Activated T-cell treated with anti-CD3 and anti-CD28 coated beads, Interleukin-2, amount 50 U/mL, for 24 hours (primary cell): ENCODE data around the gene NBEA.

ENCODE experiments used
- DNase-seq: peaks from one replicate; pipeline ENCODE4 v3.0.0-alpha.2; 2020
- H3K27ac Mint-ChIP-seq: 2 replicates; pipeline ENCODE4 v1.8.0; 2020; ENCODE audit warnings: mild to moderate bottlenecking, mixed read lengths
- H3K27me3 Mint-ChIP-seq: 2 replicates; pipeline ENCODE4 v1.8.0; 2020; ENCODE audit warnings: mixed read lengths
- H3K36me3 Mint-ChIP-seq: 2 replicates; pipeline ENCODE4 v1.8.0; 2020; ENCODE audit warnings: low read depth, mixed read lengths
- H3K4me1 Mint-ChIP-seq: 2 replicates; pipeline ENCODE4 v1.8.0; 2020; ENCODE audit warnings: low read depth, mixed read lengths
- H3K4me3 Mint-ChIP-seq: 2 replicates; pipeline ENCODE4 v1.8.0; 2020; ENCODE audit warnings: mild to moderate bottlenecking, moderate library complexity, mixed read lengths
- H3K9me3 Mint-ChIP-seq: 2 replicates; pipeline ENCODE4 v1.8.0; 2020; ENCODE audit warnings: mixed read lengths

Gene NBEA

DNA sequence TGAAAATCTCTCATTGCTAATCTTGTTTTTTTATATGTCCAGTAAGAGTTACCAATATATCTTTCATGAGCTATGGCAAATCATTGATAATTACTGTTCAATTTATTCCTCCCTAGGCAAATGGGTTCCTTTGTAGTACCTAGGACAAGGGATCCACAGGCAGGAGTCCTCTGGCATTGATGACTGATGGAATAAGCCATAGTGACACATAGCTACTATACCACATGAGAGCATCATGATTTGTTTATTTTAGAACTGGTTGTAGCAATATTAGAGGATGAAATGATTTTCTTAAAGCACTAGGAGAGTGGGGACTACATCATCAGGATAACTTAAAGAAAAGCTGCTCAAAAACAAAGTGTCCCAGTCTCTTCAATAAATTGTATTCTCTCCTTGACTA is 556.2 kb downstream of the NBEA start:
- Mint-ChIP-seq H3K9me3 (peaks cover 2% of the 10 kb centered on the region), H3K27ac (no peak overlapping the region)

DNA sequence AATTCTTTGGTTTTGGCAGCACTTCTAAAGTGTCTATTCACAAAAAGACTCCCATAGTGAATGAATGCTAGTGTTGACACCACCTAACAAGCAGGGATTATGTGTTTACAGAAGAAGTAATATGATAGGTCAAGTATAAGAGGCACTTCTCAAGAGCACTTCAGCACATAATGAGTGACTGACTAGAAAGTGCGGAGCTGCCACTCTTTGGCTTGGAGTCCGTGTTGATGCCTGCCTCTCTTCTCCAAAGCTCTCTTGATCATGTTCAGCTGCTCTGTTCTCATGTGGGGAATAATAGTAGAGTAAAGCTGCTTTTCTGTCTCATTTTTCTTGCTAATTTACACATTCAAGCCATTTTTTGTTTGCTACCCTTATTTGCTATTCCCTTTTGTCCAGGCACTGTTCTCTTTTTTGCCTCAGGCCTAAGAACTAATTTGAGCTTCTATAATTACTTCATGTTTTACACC is 557.2 kb downstream of the NBEA start:
- H3K4me3 Mint-ChIP-seq: no peak overlapping the region
- H3K27ac Mint-ChIP-seq: no peak overlapping the region
- no peaks in the 10 kb centered on the region for H3K36me3 Mint-ChIP-seq
- no peaks in the 10 kb centered on the region for H3K4me1 Mint-ChIP-seq
- H3K27me3 Mint-ChIP-seq: no peaks in the 10 kb centered on the region
- DNase-seq: no peak
- peaks cover 2% of the 10 kb centered on the region for H3K9me3 Mint-ChIP-seq

More for the DNA sequence above, 556.2 kb downstream of the NBEA start:
- H3K36me3 Mint-ChIP-seq: no peaks in the 10 kb centered on the region
- no peak for DNase-seq
- no peaks in the 10 kb centered on the region for H3K4me1 Mint-ChIP-seq
- H3K27me3 Mint-ChIP-seq: no peaks in the 10 kb centered on the region
- no peak overlapping the region for H3K4me3 Mint-ChIP-seq

DNA sequence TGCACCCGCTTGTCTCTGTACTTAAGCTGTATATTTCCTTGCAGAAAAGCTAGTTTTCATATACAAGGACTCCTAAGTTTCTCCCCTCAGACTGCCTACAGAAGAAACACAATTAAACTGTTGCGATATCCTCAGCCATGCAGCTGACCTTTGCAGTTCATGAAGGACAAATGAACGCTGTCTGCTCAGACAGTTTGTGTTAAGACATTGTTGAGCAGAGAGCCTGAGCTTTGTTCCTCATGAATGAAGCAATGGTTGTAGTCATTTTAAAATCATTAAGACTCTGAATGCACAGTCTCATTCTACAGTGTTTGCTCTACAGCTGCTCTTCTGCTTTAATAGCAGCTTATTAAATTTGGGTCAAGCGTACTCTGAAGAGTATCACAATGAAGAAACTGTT is 557.6 kb downstream of the NBEA start:
- no peak overlapping the region for H3K27ac Mint-ChIP-seq
- no peaks in the 10 kb centered on the region for H3K4me1 Mint-ChIP-seq
- no peak overlapping the region for H3K4me3 Mint-ChIP-seq
- DNase-seq: no peak
- no peaks in the 10 kb centered on the region for H3K36me3 Mint-ChIP-seq
- no peaks in the 10 kb centered on the region for H3K27me3 Mint-ChIP-seq
- H3K9me3 Mint-ChIP-seq: peaks cover 2% of the 10 kb centered on the region

DNA sequence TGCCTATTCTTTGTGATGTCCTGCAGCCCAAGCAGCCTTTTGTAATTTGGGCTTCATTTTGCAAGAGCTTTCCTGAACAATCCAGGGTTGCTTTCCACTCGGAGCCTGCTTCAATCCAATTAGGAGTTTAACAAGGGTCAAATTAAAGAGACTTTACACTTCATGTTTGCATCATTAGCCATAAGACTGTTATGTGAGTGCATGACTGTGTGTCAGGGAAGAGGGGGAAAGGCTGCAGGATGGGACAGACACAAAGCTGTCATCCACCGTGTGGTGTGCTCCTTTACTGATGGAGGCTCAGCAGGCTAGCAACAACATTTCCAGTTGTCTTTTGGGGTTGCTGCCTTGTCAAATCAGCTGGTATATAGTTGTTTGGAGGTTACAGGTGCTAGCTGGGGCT is 558.1 kb downstream of the NBEA start:
- Mint-ChIP-seq H3K4me1 (no peaks in the 10 kb centered on the region), H3K4me3 (no peak overlapping the region), H3K27ac (no peak overlapping the region), H3K9me3 (peaks cover 2% of the 10 kb centered on the region), H3K36me3 (no peaks in the 10 kb centered on the region), H3K27me3 (no peaks in the 10 kb centered on the region)
- DNase-seq: no peak

DNA sequence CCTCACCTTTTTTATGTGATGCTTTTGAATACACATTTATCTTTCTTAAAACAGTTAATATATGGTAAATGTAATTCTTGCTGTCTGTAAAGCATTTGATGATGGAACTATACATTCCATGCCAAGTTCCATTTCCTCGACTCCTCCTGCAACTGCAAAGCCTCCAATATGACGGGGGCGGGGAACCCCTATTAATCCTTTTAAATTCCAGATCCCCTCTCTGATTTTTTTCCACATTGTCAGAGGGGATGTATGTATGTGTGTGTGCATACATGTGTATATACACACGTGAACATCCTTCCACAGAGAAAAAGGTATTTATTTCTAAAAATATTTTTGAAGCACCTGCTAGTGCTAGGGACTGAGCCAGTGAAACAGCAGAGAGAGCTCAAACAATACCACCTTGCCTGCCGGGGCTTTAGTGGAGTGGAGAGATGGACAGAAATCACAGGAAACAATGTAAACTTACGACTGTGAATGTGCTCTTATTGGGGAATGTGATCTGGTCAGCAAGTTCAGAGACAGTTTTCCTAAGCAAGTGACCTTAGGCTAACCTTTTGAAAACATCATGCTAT is 559.7 kb downstream of the NBEA start:
- Mint-ChIP-seq H3K9me3 (no peaks in the 10 kb centered on the region), H3K27ac (no peak overlapping the region), H3K36me3 (no peaks in the 10 kb centered on the region), H3K4me3 (no peak overlapping the region), H3K27me3 (no peaks in the 10 kb centered on the region), H3K4me1 (no peaks in the 10 kb centered on the region)
- DNase-seq: no peak

- no peaks in the 10 kb centered on the region for H3K9me3 Mint-ChIP-seq
- no peaks in the 10 kb centered on the region for H3K4me1 Mint-ChIP-seq
- no peaks in the 10 kb centered on the region for H3K27me3 Mint-ChIP-seq
- no peak for DNase-seq
- no peak overlapping the region for H3K4me3 Mint-ChIP-seq
- no peaks in the 10 kb centered on the region for H3K36me3 Mint-ChIP-seq
- no peak overlapping the region for H3K27ac Mint-ChIP-seq
Measured at GRCh38 chr13:35502456-35502855, 560.4 kb downstream of the NBEA start.

GRCh38 chr13:35512271-35512920 is 570.3 kb downstream of the NBEA start:
- Mint-ChIP-seq H3K4me1 (no peaks in the 10 kb centered on the region), H3K4me3 (no peak overlapping the region), H3K27ac (no peak overlapping the region), H3K36me3 (no peaks in the 10 kb centered on the region), H3K27me3 (no peaks in the 10 kb centered on the region), H3K9me3 (no peaks in the 10 kb centered on the region)
- no peak for DNase-seq

- no peaks in the 10 kb centered on the region for H3K9me3 Mint-ChIP-seq
- no peaks in the 10 kb centered on the region for H3K4me1 Mint-ChIP-seq
Measured at GRCh38 chr13:35514061-35514477, 572.0 kb downstream of the NBEA start.

DNA sequence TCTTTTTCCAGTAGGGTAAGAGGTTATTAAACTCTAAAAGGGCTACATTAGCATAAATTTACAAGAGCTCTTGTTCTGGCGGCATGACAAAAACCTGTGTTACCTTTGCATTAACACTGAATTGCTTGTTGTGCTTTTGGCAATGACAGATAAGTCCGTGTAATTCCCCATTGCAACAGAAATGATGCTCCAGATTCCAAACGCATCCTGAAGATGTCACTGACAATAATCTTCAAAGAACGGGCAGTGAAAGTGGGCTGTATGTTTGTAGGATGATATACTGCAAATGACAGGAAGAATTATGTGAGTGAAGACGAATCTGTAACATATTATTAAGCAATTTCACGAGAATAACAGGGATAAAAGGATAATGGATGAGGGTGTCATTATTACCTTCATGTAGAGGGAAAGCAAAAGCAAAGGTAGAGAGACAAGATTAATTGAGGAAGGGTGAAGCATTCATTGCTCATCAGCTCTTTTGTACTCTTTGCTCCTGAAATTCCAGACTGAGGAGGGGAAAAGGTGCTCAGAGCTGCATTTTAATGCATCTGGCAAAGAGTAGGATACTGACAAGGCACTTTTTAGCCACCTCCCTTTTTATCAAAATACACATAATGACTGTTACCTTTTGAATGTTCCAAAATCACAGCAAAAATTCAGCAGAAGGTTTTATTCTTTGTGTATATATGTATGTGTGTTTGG is 572.9 kb downstream of the NBEA start:
- no peak for DNase-seq
- H3K36me3 Mint-ChIP-seq: no peaks in the 10 kb centered on the region
- no peak overlapping the region for H3K27ac Mint-ChIP-seq
- no peak overlapping the region for H3K4me3 Mint-ChIP-seq
- H3K4me1 Mint-ChIP-seq: no peaks in the 10 kb centered on the region
- H3K9me3 Mint-ChIP-seq: no peaks in the 10 kb centered on the region
- H3K27me3 Mint-ChIP-seq: no peaks in the 10 kb centered on the region

More at GRCh38 chr13:35514061-35514477, 572.0 kb downstream of the NBEA start:
- H3K4me3 Mint-ChIP-seq: no peak overlapping the region
- DNase-seq: no peak
- H3K27ac Mint-ChIP-seq: no peak overlapping the region
- no peaks in the 10 kb centered on the region for H3K36me3 Mint-ChIP-seq
- H3K27me3 Mint-ChIP-seq: no peaks in the 10 kb centered on the region

GRCh38 chr13:35518337-35518946 is 576.4 kb downstream of the NBEA start:
- H3K27ac Mint-ChIP-seq: no peak overlapping the region
- no peaks in the 10 kb centered on the region for H3K9me3 Mint-ChIP-seq
- H3K4me3 Mint-ChIP-seq: no peak overlapping the region
- no peaks in the 10 kb centered on the region for H3K36me3 Mint-ChIP-seq
- no peaks in the 10 kb centered on the region for H3K27me3 Mint-ChIP-seq
- no peak for DNase-seq
- H3K4me1 Mint-ChIP-seq: no peaks in the 10 kb centered on the region

DNA sequence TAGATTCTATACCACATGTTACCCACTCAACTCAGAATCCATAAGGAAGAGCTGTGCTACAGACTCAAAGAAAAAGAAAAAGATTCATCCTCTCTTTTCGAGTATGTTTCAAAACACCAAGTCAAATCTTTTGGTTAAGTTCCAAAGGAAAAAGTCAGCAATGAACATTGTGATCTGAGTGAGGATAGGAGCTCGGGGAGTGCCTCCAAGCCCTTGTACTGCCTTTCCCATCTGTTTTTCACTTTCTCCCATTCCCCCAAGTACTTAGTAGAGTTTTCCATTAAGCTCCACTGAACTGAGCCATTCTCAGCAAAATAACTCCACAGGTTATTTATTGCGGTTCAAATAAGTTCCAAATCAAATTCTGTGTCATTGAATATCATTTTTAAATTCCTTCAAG is 582.1 kb downstream of the NBEA start:
- Mint-ChIP-seq H3K27me3 (no peaks in the 10 kb centered on the region), H3K27ac (no peak overlapping the region), H3K4me1 (no peaks in the 10 kb centered on the region), H3K9me3 (peaks cover 2% of the 10 kb centered on the region), H3K36me3 (no peaks in the 10 kb centered on the region), H3K4me3 (no peak overlapping the region)
- no peak for DNase-seq

DNA sequence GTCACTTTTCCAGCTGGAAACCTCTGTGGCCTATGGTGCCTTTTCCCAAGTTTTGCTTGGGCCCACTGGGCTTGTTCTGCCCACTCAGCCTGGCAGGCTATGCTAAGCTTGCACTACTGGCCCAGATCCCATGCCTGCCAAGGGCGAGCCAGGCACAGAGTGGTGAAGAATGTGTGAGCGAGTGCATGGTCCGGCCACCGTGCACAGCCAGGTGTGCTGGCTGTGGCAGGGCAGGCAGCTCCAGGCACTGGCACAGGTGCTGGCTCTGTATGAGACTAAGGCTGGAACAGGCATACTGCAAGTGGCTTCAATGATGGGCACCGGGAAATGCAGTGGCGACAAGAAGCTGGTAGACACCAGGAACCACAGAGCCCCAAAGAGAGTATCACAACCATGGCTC is 584.5 kb downstream of the NBEA start:
- Mint-ChIP-seq H3K27me3 (no peaks in the 10 kb centered on the region), H3K36me3 (no peaks in the 10 kb centered on the region), H3K4me1 (no peaks in the 10 kb centered on the region), H3K4me3 (no peak overlapping the region), H3K27ac (no peak overlapping the region), H3K9me3 (peaks cover 2% of the 10 kb centered on the region)
- no peak for DNase-seq

GRCh38 chr13:35527451-35527850 is 585.4 kb downstream of the NBEA start:
- Mint-ChIP-seq H3K36me3 (no peaks in the 10 kb centered on the region), H3K4me1 (no peaks in the 10 kb centered on the region), H3K9me3 (peaks cover 2% of the 10 kb centered on the region), H3K27me3 (no peaks in the 10 kb centered on the region), H3K27ac (no peak overlapping the region), H3K4me3 (no peak overlapping the region)
- DNase-seq: no peak

DNA sequence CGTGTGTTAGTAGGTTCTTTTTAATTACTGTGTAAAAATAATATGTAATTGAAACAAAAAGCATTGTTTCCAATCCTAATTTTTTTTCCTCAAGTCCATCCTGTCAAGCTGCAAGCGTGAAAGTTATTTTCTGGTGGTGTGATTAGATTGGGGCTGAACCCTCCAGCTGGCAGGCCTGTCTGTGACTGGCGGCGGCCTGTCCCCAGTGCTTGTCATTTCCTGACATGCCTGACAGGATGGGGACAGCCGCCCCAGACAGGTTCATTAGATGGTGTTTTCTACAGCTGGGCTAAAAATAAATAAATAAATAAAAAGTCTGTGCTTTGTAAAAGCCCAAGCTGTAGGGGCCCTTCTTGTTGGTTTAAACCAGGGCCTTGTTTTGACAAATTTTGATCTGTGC is 588.1 kb downstream of the NBEA start:
- H3K27ac Mint-ChIP-seq: no peak overlapping the region
- DNase-seq: no peak
- H3K36me3 Mint-ChIP-seq: no peaks in the 10 kb centered on the region
- H3K27me3 Mint-ChIP-seq: no peaks in the 10 kb centered on the region
- H3K4me3 Mint-ChIP-seq: no peak overlapping the region
- no peaks in the 10 kb centered on the region for H3K4me1 Mint-ChIP-seq
- H3K9me3 Mint-ChIP-seq: peaks cover 2% of the 10 kb centered on the region

- H3K36me3 Mint-ChIP-seq: no peaks in the 10 kb centered on the region
- H3K4me3 Mint-ChIP-seq: no peak overlapping the region
- no peak for DNase-seq
- no peaks in the 10 kb centered on the region for H3K27me3 Mint-ChIP-seq
- no peaks in the 10 kb centered on the region for H3K4me1 Mint-ChIP-seq
- peaks cover 2% of the 10 kb centered on the region for H3K9me3 Mint-ChIP-seq
- H3K27ac Mint-ChIP-seq: no peak overlapping the region
Measured at GRCh38 chr13:35530581-35530980, 588.5 kb downstream of the NBEA start.
